Nephron (organoid): ENCODE data around the gene NLRC4.
"Not testable (repeated sequence)": the region's sequence is repeated elsewhere in the genome, so short reads cannot be mapped to it uniquely, and the experiment has no call there.

Experiments
- H3K27ac Mint-ChIP-seq, 3 experiments: 2 replicates each; pipeline ENCODE4 v1.8.0; 2020; ENCODE audit warnings: mixed read lengths in 3 of 3, mild to moderate bottlenecking in 2 of 3, moderate library complexity in 1 of 3
- H3K27me3 Mint-ChIP-seq: 2 replicates; pipeline ENCODE4 v1.8.0; 2021; ENCODE audit warnings: low read depth, mild to moderate bottlenecking, moderate library complexity, mixed read lengths
- H3K36me3 Mint-ChIP-seq: 2 replicates; pipeline ENCODE4 v1.8.0; 2020; ENCODE audit warnings: low read depth, mixed read lengths
- H3K4me1 Mint-ChIP-seq: 2 replicates; pipeline ENCODE4 v1.8.0; 2020; ENCODE audit warnings: mixed read lengths
- H3K4me3 Mint-ChIP-seq, 3 experiments: 2 replicates each; pipeline ENCODE4 v1.8.0; 2020; ENCODE audit warnings: mild to moderate bottlenecking in 3 of 3, mixed read lengths in 3 of 3, moderate library complexity in 2 of 3
- H3K9me3 Mint-ChIP-seq: 2 replicates; pipeline ENCODE4 v1.8.0; 2020; ENCODE audit warnings: mixed read lengths
- CTCF ChIP-seq, 3 experiments: fragments of 200-600 bp; sonication (generic); IDR thresholded peaks; one replicate each; pipeline ENCODE4 v1.5.0; 2021; ENCODE audit warnings: antibody characterized with exemption in 3 of 3; ENCODE audit not compliant: unreplicated experiment in 3 of 3

The NLRC4 gene

GRCh38 chr2:32264422-32265105, at the start of gene NLRC4:
TSS of gene NLRC4 (minus strand) at chr2:32264886. CDS start at chr2:32256775, 8,111 bp downstream.
- Mint-ChIP-seq H3K27me3 (peaks cover 21% of the 10 kb centered on the region), H3K9me3 (no peaks in the 10 kb centered on the region), H3K4me3 (no peak within 1 kb of the TSS), H3K36me3 (no peaks in the 10 kb centered on the region), H3K27ac (no peak within 1 kb of the TSS), H3K4me1 (no peaks in the 10 kb centered on the region)
- TF ChIP-seq CTCF (IDR thresholded peaks at IDR 0.05; ENCODE audit: unreplicated experiment in 3 of 3): no peak

GRCh38 chr2:32310577-32310976, 45.9 kb upstream of the NLRC4 start:
- Mint-ChIP-seq H3K27ac (no peak overlapping the region), H3K4me1 (no peaks in the 10 kb centered on the region), H3K9me3 (no peaks in the 10 kb centered on the region), H3K36me3 (peaks cover 21% of the 10 kb centered on the region), H3K27me3 (no peaks in the 10 kb centered on the region), H3K4me3 (no peak overlapping the region)
- no peak for TF ChIP-seq CTCF (IDR thresholded peaks at IDR 0.05; ENCODE audit: unreplicated experiment in 3 of 3)

GRCh38 chr2:32293966-32294562, 29.4 kb upstream of the NLRC4 start:
- not testable (repeated sequence) for H3K27me3 Mint-ChIP-seq, H3K27ac Mint-ChIP-seq, H3K4me3 Mint-ChIP-seq, H3K9me3 Mint-ChIP-seq, H3K4me1 Mint-ChIP-seq
- H3K36me3 Mint-ChIP-seq: peaks cover 53% of the 10 kb centered on the region

DNA sequence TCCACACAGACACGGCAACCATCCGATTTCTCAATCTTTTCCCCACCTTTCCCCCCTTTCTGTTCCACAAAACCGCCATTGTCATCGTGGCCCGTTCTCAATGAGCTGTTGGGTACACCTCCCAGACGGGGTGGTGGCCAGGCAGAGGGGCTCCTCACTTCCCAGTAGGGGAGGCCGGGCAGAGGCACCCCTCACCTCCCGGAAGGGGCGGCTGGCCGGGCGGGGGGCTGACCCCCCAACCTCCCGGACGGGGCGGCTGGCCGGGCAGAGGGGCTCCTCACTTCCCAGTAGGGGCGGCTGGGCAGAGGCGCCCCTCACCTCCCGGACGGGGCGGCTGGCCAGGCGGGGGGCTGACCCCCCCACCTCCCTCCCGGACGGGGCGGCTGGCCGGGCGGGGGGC, 28.8 kb upstream of the NLRC4 start:
- not testable (repeated sequence) for H3K27ac Mint-ChIP-seq, H3K9me3 Mint-ChIP-seq, H3K4me1 Mint-ChIP-seq, H3K4me3 Mint-ChIP-seq, H3K27me3 Mint-ChIP-seq
- H3K36me3 Mint-ChIP-seq: peaks cover 50% of the 10 kb centered on the region

- no peak overlapping the region for H3K4me3 Mint-ChIP-seq
- peaks cover 44% of the 10 kb centered on the region for H3K36me3 Mint-ChIP-seq
- H3K27me3 Mint-ChIP-seq: no peaks in the 10 kb centered on the region
- peaks cover 9% of the 10 kb centered on the region for H3K9me3 Mint-ChIP-seq
- TF ChIP-seq CTCF (IDR thresholded peaks at IDR 0.05; ENCODE audit: unreplicated experiment in 3 of 3): no peak
- H3K27ac Mint-ChIP-seq: no peak overlapping the region
- peaks cover 4% of the 10 kb centered on the region for H3K4me1 Mint-ChIP-seq
Observed at GRCh38 chr2:32291746-32292145, 27.1 kb upstream of the NLRC4 start.

GRCh38 chr2:32290000-32290339, 25.3 kb upstream of the NLRC4 start:
- Mint-ChIP-seq H3K27ac (no peak overlapping the region), H3K4me1 (peaks cover 4% of the 10 kb centered on the region), H3K36me3 (peaks cover 38% of the 10 kb centered on the region), H3K27me3 (no peaks in the 10 kb centered on the region), H3K4me3 (no peak overlapping the region), H3K9me3 (peaks cover 2% of the 10 kb centered on the region)
- TF ChIP-seq CTCF (IDR thresholded peaks at IDR 0.05; ENCODE audit: unreplicated experiment in 3 of 3): no peak
